Astrocyte of the cerebellum (primary cell): ENCODE results near the gene CHST13.
"Not testable (repeated sequence)": the region's sequence is repeated elsewhere in the genome, so short reads cannot be mapped to it uniquely, and the experiment has no call there.

ENCODE experiments used
- DNase-seq: peaks from one replicate; pipeline ENCODE4 v3.0.0-alpha.2; 2011; ENCODE audit warnings: low read depth
- H3K4me3 ChIP-seq: 2 replicates; pipeline ENCODE4 v1.5.1; 2011; ENCODE audit warnings: mild to moderate bottlenecking, low read depth, low read length, moderate library complexity
- in situ Hi-C: cut with HindIII; loops from 2 replicates; pipeline ENCODE4 v1.10.0; 2017; ENCODE audit warnings: low sequenced_read_pairs
- TF ChIP-seq, protein P1 (sequence below): IDR thresholded peaks from 2 replicates; pipeline ENCODE4 v1.5.1; 2012; ENCODE audit warnings: low read length, low read depth, moderate library complexity, mild to moderate bottlenecking; ENCODE audit errors: missing control alignments

Gene CHST13

DNA sequence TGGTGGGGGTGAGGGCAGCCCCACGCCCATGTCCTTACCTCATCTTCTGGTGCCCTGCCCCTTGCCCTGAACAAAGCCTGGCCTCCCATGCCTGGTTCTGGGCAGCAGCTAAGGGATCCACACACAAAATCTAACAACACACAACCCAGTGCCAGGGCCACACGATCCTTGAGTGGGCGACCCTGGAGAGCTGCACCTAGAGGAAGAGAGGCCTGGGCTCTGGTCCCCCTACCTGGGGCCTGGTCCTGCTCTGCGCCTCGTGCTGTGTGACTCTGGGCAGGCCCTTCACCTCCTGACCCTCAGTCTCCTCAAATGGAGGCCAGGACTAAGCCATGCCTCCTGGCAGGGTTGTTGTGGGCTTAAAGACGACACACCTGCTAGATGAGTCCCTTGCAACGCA, 54.7 kb downstream of the CHST13 start:
- no peak overlapping the region for H3K4me3 ChIP-seq
- in situ Hi-C loops = no loop called here
- no peak for DNase-seq
- TF ChIP-seq, protein P1, sequence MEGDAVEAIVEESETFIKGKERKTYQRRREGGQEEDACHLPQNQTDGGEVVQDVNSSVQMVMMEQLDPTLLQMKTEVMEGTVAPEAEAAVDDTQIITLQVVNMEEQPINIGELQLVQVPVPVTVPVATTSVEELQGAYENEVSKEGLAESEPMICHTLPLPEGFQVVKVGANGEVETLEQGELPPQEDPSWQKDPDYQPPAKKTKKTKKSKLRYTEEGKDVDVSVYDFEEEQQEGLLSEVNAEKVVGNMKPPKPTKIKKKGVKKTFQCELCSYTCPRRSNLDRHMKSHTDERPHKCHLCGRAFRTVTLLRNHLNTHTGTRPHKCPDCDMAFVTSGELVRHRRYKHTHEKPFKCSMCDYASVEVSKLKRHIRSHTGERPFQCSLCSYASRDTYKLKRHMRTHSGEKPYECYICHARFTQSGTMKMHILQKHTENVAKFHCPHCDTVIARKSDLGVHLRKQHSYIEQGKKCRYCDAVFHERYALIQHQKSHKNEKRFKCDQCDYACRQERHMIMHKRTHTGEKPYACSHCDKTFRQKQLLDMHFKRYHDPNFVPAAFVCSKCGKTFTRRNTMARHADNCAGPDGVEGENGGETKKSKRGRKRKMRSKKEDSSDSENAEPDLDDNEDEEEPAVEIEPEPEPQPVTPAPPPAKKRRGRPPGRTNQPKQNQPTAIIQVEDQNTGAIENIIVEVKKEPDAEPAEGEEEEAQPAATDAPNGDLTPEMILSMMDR = no peak

DNA sequence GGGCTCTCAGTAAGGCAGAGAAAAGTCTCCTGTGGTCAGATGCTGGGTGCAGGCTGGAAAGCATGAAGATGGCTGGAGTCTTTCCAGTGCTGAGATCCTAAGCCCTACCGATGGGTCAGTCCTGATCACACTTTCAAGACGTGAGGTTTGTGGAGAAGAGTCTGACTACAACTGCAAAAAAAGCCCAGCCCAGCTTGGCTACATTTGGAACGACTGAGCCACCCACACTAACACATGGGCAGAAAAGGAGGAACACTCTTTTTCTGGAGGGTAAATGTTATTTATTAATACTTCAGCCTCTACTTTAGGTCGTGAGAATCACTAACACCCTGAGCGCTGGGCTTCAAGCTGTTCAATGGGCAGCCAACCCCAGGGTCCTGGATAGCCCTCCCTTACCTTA, 56.8 kb downstream of the CHST13 start:
- no peak overlapping the region for H3K4me3 ChIP-seq
- DNase-seq = no peak
- TF ChIP-seq, protein P1 = no peak
- in situ Hi-C loops = no loop called here

DNA sequence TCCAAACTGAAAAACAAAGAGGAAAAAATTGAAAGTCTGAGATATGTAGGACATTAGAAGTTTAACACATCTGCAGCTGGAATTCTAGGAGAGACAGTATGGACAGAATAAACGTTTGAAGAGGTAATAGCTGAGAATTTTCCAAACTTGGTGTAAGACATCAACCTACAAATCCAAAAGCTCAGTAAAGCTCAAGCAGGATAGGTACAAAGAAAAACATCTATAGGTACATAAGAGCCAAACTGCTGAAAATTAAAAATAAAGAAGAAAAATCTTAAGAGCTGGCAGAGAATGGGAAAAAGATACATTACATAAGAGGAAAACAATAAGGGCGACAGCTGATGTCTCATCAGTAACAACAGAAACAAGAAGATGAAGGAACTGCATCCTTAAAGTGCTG, 57.6 kb downstream of the CHST13 start:
- TF ChIP-seq, protein P1 = no peak
- in situ Hi-C loops = no loop called here
- H3K4me3 ChIP-seq = no peak overlapping the region
- no peak for DNase-seq

DNA sequence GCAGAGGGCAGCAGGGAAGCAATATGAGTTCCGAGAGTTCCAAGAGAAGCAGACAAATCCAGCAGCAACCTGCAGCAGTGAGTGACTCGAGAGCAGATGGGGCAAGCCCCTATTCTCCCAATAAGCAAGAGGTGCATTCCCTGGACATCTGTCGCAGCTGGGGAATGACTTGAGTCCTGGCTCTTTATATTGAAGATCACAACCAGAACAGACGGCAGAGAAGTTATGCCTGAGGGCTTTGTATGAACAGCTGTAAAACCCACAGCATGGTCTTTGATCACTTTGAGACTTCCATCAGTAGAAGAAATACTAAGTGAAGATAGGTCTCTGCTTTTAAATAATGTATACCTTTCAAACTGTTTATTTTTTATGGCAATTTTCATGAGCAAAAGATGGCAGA, 58.4 kb downstream of the CHST13 start:
- DNase-seq = no peak
- in situ Hi-C loops = no loop called here
- TF ChIP-seq, protein P1 = no peak
- H3K4me3 ChIP-seq = no peak overlapping the region

- DNase-seq, in situ Hi-C loops, H3K4me3 ChIP-seq: not testable (repeated sequence)
Observed at GRCh38 chr3:126591515-126591914, 67.6 kb downstream of the CHST13 start.
